T-helper 22 cell (primary cell): Measurements from ENCODE around the gene AK6.
"Not testable (repeated sequence)": the region's sequence is repeated elsewhere in the genome, so short reads cannot be mapped to it uniquely, and the experiment has no call there.

Experiments
- DNase-seq: peaks from one replicate; pipeline ENCODE4 v3.0.0-alpha.2; 2020; ENCODE audit warnings: low read depth

The AK6 gene

DNA sequence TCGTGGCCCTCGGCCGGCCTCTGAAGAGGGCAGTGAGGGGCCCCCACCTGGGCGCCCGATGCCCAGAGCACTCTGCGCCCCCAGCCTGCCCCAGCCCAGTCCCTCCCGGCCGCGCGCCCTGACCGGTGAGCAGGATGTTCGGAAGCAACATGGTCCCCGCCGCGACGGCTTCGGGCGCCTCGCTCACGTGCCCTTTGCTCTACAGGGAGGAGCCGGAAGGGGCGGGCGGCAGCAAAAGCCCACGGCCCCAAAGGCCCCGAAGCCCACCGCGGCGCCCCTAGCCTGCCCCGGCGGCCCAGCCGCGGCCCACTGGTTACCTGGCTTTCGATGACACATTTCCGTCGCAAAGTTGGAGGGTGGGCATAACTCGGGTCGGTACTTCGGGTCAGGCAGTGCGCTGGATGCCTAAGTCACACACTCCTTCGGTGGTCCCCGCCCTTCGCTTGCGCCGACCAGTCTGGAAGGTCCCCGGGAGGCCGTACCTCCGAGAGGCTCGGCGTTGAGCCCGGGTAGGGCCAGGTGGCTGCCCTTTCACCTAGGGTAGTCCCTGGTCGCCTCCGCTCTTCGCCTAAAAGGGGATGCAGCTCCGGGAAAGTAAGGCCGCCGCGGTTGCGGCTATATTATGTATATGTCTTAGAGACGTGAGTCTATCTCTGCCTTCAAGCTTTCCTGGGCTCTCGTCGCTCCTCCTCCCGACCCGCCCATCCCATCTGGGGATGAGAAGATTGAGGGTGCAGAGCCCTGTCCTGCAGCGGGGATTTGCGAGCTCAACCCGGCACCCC, at the start of gene AK6, which contains the start of the genes RAD17 and TAF9:
Gene AK6, minus strand, starts transcription at position 181 of the 782 bp plus-strand sequence. Its CDS starts 30 bp downstream, at position 151.
Gene RAD17, plus strand, starts transcription at position 479 of the 782 bp plus-strand sequence. CDS start 2,391 bp downstream, outside the sequence.
Gene TAF9, minus strand, starts transcription at position 181 of the 782 bp plus-strand sequence. CDS start 3,783 bp downstream, outside the sequence.
- DNase-seq, result peak; percentile 86

DNA sequence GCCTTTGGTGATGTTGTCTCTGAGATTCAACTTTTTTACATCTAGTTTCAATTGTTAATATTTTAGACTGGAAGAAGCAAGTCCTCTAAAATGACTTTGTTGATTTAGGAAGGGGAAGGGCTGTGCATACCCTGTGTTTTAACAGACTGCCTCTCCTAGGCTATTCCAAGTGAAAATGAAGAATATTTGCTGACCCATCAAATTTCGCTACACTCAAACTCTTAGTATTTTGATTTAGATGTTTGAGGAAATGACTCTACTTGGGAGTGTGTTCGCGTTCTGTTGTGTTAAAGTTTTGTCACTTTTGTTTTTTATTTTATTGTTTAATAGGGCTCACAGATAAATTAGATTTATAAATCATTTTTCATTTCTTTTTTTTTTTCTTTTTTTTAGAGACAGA, 49.2 kb upstream of the AK6 start:
- no peak for DNase-seq

DNA sequence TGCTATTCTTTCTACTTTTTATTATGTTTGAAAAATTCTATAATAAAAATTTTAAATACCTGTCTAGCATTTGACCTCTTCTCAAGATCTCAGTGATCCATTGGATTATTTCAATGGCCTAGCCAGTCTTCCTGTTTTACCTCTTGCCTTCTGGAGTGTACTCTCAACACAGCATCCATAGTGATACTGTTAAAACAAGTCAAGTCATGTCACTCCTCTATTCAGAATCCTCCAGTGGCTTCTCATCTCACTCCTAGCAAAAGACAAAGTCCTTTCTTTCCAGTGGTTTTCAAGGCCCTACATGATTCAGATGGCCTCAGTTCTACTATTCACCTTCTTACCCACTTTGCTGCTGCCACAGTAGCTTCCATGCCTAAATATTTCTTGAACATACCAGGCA, 47.4 kb upstream of the AK6 start:
- DNase-seq, result no peak

DNA sequence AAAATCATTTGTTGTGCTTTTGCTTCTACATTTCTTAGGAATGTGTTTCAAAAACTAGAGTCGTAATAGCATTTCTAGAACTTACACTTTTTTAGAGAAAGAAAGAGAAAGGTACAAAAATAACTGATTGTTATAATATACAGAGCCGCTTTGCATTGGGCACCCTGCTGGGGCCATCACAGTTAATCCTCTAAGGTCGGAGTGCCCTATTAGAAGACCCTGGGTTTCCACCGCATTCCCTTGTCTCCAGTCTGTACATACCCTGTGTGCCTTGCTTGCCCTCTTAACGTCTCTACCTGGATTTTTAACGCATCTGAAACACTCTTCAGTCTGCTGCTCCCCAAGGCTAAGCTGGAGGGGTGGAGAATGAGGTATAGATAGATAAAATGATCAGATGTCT, 46.9 kb upstream of the AK6 start:
- DNase-seq, result no peak

DNA sequence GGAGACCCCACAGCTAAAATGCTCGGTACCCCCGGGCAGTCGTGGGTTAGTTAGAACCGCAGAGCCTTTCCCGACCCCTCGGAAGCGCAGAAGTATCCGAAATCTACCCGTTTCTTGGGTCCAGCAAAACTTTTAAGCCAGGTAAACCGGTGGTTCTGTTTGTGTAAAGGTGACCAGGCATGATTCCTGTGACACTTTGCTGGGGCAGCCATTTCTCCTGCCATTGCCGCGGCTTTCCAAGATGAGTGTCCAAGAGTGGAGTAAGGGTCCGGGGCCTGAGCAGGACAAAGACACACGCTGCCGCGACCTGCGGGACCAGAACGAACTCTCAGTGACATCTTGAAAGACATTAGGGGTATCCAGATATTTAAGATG, 46.3 kb upstream of the AK6 start:
- DNase-seq, result no peak

DNA sequence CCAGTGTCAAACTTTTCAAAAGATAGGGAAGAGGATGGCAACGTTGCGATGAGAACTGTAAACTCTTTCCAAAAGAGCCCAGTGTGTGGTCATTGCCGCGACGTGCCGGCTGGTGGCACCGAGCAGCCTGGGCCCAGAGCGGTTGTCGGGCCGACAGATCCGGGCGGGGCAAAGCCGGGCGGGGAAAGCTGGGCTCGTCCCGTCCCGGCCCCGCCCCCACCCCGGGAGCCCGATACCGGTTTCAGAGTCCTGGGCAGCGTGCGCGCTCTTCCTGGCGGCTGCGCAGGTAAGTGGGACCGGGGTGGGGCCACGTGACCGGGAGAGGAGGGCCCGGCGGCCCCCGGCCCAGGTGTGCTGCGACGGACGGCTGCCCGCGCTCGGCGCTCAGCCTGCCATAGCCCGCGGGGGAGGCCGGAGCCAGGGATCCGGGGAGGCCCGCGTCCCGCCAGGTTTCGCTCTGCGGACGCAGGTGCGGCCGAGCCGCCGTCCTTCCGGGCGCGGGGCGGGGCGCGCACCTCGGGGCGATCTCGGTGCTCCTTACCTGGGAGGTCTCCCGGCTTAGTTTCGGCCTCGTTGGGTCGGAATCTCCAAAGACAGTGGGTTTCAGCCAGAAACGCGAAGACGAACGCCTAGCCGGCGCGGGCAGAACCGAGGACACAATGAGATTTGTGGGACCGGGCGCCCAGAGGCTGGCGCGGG, 45.7 kb upstream of the AK6 start, which contains the start of gene MARVELD2:
Gene MARVELD2, plus strand, starts transcription at position 232 of the 699 bp plus-strand sequence. CDS start 4,270 bp downstream, outside the sequence.
- peak; percentile 33 for DNase-seq

DNA sequence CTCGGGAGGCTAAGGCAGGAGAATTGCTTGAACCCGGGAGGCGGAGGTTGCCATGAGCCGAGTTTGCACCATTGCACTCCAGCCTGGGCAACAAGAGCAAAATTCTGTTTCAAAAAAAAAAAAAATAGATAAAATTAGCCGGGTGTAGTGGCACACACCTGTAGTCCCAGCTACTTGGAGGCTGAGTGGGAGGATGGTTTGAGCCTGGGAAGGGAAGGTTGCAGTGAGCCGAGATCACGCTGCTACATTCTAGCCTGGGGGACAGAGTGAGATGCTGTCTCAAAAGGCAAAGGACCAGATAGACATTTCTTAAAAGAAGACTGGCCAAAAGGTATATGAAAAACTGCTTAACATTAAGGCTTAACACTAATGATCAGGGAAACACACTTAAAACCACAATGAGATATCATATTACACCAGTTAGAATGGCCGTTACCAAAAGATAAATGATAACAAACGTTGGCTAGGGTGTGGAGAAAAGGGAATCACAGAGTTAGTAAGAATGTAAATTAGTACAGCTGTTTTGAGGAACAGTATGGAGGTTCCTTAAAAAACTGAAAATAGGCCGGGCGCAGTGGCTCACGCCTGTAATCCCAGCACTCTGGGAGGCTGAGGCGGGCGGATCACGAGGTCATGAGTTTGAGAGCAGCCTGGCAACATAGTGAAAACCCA, 35.5 kb upstream of the AK6 start:
- no peak for DNase-seq

DNA sequence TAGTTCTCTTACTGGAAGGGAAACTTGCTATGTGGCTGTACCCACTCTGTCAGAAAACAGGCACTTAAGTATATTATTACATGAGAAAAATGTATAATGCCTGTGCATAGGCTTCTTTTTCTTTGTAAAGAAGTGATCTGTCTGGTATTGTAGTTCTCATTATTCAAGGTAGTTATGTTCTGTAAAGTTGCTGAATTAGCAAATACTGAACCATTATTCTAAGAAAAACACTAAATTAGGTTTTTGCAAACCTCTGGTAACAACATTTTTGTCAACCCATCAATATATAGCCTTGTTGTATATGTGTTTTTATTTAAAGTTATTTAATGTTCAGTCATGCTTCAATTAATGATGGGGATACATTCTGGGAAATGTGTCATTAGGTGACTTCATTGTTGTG, 9.1 kb upstream of the AK6 start:
- DNase-seq, result no peak

DNA sequence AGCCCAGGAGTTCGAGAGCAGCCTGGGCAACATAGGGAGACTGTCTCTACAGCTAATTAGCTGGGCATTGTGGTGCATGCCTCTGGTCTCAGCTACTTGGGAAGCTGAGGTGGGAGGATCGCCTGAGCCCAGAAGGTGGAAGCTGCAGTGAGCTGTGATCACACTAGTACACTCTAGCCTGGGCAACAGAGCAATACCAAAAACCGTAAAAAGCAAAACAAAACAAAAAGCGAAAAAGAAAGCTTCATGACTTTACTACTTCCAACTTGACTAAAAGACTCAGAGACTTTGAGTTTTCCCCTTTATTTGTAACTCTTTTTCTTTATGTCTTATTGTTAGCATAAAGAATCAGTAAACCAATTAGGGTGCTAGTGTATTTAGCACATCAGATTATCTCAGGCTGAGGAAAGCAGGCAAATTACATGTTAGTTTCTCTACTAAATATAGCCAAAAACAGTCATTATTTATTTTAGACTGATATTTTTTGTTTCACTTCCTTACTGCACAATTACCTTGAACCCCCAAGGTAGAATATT, 5.7 kb upstream of the AK6 start:
- no peak for DNase-seq

DNA sequence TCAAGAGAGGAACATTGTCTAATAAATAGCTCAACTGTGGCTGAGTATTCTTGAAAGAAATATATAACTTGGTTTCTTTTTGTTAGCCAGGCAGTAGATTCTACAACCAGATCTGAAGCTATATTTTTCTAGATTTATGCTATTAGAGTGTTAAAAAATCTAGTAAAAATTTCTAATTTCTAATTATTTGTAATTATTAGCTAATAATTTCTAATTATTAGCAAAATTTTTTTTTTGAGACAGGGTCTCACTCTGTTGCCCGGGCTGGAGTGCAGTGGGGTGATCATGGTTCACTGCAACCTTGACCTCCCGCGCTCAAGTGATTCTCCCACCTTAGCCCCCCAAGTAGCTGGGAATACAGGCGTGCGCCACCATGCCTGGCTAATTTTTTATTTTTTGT, 3.1 kb upstream of the AK6 start:
- DNase-seq, result no peak

DNA sequence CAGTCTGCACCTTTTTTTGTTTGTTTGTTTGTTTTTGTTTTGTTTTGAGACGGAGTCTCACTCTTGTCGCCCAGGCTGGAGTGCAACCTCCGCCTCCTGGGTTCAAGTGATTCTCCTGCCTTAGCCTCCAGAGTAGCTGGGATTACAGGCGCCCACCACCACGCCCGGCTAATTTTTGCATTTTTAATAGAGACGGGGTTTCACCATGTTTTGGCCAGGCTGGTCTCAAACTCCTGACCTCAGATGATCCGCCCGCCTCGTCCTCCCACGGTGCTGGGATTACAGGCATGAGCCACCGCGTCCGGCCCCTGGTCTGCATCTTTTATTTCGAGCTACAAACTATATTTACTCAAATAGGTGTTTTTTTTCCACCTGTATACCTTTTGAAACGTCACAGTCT, 1.0 kb upstream of the AK6 start:
- DNase-seq, result not testable (repeated sequence)

DNA sequence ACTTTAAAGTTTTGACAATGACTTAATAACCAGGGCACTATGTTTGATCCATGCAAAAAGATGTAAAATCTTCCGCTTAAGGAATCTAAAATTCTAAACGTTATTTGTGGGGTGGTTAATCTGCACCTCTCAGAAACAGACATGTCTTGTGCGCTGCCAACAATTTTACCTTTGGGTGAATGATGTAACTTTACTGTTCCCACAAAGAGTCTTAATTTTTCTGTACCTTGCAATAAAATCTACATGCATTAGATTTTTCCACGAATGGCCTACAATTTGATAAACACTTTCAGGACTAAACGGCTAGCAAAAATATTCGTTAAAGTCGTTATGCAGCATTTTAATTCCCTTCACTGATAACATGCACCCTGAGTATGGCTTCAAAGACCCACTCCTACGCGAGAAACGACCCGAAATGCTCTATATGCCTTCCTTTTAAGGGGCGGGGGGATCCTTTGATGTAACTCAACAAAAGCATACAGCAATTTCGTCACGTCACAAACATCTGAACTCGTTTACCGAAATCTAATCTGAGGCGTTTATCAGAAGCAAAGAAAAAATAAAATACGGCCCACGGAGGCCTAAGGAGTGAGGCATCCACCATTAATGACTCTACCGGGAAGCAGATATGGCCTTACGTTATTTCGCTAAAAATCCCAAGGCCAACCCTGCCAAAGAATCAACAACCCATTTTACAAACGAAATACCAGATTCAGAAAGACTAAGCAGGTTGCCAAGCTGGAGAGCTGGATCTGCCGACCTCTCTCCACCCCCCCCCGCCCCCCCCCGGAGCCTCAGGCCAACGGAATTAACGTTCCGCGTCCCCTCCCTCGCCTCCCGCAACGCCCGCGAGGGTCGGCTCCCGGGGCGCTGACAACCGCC, 621 bp downstream of the AK6 start:
- DNase-seq, result no peak

DNA sequence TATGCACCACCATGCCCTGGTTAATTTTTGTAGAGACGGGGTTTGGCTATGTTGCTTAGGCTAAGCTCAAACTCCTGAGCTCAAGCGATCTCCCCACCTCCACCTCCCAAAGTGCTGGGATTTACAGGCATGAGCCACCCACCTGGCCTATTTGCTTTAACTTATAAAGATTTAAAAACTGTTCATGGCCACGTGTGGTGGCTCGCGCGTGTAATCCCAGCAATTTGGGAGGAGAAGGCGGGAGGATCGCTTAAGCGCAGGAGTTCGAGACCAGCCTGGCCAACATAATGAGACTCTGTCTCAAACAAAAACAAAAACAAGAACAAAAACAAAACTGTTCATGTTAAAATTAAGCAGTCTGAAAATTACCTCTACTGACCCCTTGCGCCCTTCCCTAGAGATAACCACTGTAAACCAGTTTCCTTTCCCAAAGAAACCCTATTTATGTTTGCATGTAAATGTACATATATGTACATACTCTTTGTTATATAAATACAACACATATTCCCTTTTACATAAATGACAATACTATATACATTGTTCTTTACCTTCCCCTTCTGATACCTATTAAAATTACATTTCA, 1.5 kb downstream of the AK6 start:
- DNase-seq, result no peak

DNA sequence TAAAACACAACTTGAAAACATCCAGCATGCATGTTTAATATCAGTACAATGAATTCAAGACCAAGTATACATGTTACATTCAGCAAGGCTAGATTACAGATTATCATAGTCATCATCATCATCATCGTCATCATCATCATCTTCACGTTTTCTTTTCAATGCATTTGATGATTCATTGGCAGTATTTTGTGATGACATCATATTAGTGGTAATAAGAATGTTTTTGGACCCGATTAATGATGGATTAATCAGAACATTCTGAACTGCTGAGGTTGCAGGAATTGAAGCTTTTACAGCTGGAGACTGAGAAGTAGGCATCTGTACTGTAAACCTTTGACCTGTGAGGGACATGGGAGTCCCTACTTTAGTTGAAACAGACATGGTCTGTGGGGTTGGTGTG, 4.5 kb downstream of the AK6 start:
- DNase-seq, result no peak

DNA sequence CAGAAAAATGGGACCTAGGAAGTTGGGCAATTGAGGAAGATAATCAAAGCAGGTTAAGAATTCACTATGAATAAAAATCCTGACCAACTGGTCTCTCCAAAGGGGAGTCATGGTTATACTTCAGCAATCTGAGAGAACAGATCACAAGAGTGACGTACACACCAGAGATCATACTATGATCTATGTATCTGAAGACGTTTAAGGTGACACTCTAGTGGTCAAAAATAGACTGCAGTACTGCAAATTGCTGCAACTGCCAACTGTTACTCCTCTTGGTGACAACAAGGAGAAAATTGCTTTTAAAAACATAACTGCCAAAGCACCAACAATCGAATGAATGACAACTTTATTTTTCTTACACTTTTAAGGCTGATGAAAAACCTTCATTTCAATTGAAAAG, 4.9 kb downstream of the AK6 start:
- DNase-seq, result no peak

DNA sequence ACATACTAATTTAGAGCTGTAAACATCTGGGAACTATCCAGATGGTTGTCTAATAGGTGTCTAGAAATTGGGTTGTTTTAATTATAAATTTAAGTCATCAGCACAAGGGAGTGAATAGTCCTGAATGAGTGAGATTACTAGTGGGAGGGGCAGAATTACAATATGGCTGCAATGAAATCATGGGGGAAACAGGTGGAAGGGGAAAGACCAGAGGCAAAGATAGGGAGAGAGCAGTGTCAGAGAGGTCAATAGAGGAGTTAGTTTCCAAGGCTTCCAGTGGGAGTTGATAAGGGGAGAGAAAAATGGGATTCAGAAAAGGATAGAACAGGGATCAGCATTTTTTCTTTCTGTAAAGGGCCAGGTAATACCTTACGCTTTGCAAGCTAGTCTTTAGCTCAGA, 8.9 kb downstream of the AK6 start:
- DNase-seq, result no peak

DNA sequence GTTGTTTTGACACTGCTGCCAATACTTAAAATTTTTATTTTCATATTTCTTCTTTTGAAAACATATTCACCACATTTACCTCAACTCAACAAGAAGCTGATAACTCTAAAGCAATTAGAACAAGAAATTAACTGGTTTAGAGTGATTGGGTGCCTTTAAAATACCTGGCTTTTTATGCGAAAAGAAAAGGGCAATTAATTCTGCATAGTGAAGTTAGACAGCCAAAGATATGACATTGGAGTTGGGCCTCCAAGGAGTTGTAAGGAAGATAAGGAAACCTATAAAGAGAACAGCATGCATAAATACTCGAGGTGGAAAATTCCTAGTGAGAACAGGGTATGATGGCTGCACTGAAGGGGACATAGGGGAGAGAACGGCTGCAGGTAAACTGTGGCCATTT, 9.6 kb downstream of the AK6 start:
- DNase-seq, result no peak

DNA sequence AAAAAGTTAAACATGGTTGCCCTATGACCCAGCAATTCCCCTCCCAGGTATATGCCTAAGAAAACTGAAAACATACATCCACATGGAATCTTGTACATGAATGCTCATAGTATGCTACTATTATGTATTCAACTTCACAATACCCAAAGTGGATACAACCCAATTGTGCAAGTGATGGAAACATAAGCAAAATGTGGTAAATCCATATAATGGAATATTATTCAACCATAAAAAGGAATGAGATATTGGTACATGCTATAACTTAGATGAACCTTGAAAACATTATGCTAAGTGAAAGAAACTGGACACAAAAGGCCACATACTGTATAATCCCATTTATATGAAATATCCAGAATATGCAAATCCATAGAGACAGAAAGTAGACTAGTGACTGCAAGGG, 18.7 kb downstream of the AK6 start:
- DNase-seq, result no peak

DNA sequence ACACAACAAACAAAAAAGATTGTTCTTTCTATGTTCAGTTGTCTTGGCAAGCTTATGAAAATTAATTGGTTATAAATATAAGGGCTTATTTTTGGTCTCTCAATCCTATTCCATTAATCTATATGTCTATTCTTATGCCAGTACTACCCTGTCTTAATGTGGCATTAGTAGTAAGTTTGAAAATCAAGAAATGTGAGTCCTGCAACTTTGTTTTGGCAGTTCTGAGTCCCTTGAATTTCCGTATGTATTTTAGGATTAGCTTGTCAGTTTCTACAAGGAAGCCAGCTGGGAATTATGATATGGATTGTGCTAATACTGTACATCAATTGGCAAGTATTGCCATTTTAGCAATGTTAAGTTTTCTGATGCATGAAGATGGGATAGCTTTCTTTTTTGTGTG, 26.2 kb downstream of the AK6 start:
- no peak for DNase-seq

DNA sequence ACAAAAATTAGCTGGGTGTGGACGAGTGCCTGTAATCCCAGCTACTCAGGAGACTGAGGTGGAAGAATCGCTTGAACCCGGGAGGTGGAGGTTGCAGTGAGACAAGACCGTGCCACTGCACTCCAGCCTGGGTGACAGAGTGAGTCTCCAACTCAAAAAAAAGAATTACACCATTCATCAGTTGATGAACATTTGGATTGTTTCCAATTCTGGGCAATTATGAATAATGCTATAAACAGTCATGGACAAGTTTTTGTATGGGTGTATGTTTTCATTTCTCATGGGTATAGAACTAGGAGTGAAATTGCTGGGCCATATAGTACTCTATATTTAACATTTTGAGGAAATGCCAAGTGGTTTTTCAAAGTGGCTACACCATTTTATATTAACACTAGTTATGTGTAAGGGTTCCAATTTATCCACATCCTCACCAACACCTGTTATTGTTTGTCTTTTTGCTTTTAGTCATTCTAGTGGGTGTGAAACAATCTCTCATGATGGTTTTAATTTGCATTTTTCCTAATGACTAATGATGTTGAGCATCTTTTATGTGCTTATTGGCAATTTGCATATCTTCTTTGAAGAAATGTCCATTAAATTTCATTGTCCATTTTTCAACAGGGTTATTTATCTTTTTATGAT, 27.7 kb downstream of the AK6 start:
- no peak for DNase-seq
